Measurements from ENCODE around the gene TRIM41. TPM values are rescaled to one million over a fixed set of nuclear protein-coding genes. Genes with fewer than 3 reads are reported as not detected.

The TRIM41 gene
- total and polyA plus RNA-seq, 9 of the 15 experiments (the other 6 are each of a cell fraction or from before 2014, with no cell fraction given) = 1.8 to 47.6 (median 20.9) TPM

DNA sequence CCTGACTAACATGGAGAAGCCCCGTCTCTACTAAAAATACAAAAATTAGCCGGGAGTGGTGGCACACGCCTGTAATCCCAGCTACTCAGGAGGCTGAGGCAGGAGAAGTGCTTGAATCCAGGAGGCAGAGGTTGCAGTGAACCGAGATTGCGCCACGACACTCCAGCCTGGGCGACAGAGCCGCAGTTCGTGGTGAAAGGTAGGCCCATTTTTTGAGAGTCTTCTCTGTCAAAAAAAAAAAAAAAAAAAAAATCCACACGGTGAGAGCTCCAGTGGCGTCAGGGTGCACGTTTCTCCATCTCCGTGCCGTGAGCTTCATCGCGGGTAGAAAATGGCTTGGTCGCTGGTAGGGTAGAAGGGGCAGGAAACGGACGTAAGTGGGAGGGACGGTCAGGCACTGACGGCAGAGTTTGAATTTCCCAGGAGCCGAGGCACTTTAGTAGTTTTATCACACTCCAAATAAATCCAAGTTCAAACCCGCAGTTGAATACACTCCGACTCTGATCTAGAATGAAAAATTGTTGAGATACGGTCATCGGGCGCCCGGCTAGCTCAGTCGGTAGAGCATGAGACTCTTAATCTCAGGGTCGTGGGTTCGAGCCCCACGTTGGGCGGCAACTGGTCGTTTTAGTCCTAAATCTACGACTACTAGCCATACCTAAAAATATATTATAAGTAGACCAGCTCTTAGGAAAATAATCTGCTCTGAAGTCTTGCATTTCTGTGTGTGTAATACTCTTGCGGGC is 15.7 kb upstream of the TRIM41 start (continued):
- TF ChIP-seq CREB1 (IDR thresholded peaks at IDR 0.05) = peak; percentile 29; the same call in 1 of the 2 replicates
- TF ChIP-seq CREB1 (CRISPR knock-in tag; IDR thresholded peaks at IDR 0.05) = no peak
- no peak for TF ChIP-seq ZNF282 (CRISPR knock-in tag; IDR thresholded peaks at IDR 0.05)
- TF ChIP-seq PRMT5 (CRISPR knock-in tag; IDR thresholded peaks at IDR 0.05) = no peak
- TF ChIP-seq MTA3 (IDR thresholded peaks at IDR 0.05; ENCODE audit: borderline replicate concordance) = 0 out of 2 replicates have a peak, but pooled peaks have one; percentile 40
- TF ChIP-seq SOX6 (IDR thresholded peaks at IDR 0.05) = peak; percentile 75
- no peak for TF ChIP-seq SRSF7 (optimal IDR thresholded peaks at IDR 0.05; ENCODE audit: low read depth, low read length)
- TF ChIP-seq, protein P1, sequence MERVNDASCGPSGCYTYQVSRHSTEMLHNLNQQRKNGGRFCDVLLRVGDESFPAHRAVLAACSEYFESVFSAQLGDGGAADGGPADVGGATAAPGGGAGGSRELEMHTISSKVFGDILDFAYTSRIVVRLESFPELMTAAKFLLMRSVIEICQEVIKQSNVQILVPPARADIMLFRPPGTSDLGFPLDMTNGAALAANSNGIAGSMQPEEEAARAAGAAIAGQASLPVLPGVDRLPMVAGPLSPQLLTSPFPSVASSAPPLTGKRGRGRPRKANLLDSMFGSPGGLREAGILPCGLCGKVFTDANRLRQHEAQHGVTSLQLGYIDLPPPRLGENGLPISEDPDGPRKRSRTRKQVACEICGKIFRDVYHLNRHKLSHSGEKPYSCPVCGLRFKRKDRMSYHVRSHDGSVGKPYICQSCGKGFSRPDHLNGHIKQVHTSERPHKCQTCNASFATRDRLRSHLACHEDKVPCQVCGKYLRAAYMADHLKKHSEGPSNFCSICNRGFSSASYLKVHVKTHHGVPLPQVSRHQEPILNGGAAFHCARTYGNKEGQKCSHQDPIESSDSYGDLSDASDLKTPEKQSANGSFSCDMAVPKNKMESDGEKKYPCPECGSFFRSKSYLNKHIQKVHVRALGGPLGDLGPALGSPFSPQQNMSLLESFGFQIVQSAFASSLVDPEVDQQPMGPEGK (CRISPR knock-in tag; IDR thresholded peaks at IDR 0.05; ENCODE audit: borderline replicate concordance) = no peak
- TF ChIP-seq ZNF551 (CRISPR knock-in tag; IDR thresholded peaks at IDR 0.05) = no peak
- TF ChIP-seq DMBX1 (CRISPR knock-in tag; IDR thresholded peaks at IDR 0.05; ENCODE audit: borderline replicate concordance) = 0 out of 2 replicates have a peak, but pooled peaks have one; percentile 35
- TF ChIP-seq ZFX (CRISPR knock-in tag; IDR thresholded peaks at IDR 0.05) = peak; percentile 88
- no peak for TF ChIP-seq U2AF2 (optimal IDR thresholded peaks at IDR 0.05; ENCODE audit: low read depth, low read length)
- TF ChIP-seq POLR2G (IDR thresholded peaks at IDR 0.05; ENCODE audit: low read depth, low read length) = 0 out of 2 replicates have a peak, but pooled peaks have one; percentile 29
- peak; percentile 100 for TF ChIP-seq TBP (optimal IDR thresholded peaks at IDR 0.05; ENCODE audit: low read depth, low read length)
- no peak for TF ChIP-seq TFAM (CRISPR knock-in tag; conservative IDR thresholded peaks at IDR 0.05)
- TF ChIP-seq NCOA6 (IDR thresholded peaks at IDR 0.05) = no peak; the same call in 1 of the 2 replicates
- no peak for TF ChIP-seq NFIX (CRISPR knock-in tag; IDR thresholded peaks at IDR 0.05; ENCODE audit: low read depth)
- TF ChIP-seq FOXA1 (IDR thresholded peaks at IDR 0.05; ENCODE audit: borderline replicate concordance) = no peak
- no peak for TF ChIP-seq TCF7 (IDR thresholded peaks at IDR 0.05; ENCODE audit: borderline replicate concordance)
- TF ChIP-seq, protein P2, sequence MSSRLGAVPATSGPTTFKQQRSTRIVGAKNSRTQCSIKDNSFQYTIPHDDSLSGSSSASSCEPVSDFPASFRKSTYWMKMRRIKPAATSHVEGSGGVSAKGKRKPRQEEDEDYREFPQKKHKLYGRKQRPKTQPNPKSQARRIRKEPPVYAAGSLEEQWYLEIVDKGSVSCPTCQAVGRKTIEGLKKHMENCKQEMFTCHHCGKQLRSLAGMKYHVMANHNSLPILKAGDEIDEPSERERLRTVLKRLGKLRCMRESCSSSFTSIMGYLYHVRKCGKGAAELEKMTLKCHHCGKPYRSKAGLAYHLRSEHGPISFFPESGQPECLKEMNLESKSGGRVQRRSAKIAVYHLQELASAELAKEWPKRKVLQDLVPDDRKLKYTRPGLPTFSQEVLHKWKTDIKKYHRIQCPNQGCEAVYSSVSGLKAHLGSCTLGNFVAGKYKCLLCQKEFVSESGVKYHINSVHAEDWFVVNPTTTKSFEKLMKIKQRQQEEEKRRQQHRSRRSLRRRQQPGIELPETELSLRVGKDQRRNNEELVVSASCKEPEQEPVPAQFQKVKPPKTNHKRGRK (tag; IDR thresholded peaks at IDR 0.05) = no peak
- no peak for TF ChIP-seq POLR2B (IDR thresholded peaks at IDR 0.05; ENCODE audit: low read depth, partially characterized antibody)
- no peak for TF ChIP-seq IRF2 (CRISPR knock-in tag; IDR thresholded peaks at IDR 0.05)
- TF ChIP-seq, protein P3, sequence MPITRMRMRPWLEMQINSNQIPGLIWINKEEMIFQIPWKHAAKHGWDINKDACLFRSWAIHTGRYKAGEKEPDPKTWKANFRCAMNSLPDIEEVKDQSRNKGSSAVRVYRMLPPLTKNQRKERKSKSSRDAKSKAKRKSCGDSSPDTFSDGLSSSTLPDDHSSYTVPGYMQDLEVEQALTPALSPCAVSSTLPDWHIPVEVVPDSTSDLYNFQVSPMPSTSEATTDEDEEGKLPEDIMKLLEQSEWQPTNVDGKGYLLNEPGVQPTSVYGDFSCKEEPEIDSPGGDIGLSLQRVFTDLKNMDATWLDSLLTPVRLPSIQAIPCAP (CRISPR knock-in tag; IDR thresholded peaks at IDR 0.05; ENCODE audit: borderline replicate concordance) = no peak
- TF ChIP-seq SP1 (CRISPR knock-in tag; IDR thresholded peaks at IDR 0.05) = peak; percentile 27; the same call in 1 of the 2 replicates
- TF ChIP-seq ZKSCAN1 (IDR thresholded peaks at IDR 0.05; ENCODE audit: low read depth, low read length) = peak; percentile 76; the same call in 1 of the 2 replicates
- no peak for TF ChIP-seq ZBTB1 (CRISPR knock-in tag; IDR thresholded peaks at IDR 0.05; ENCODE audit: borderline replicate concordance, low read depth)

Measured in K562 (cell line).